ENCODE data around the gene CC2D2A.

The CC2D2A gene

GRCh38 chr4:15521442-15522039, 51.9 kb downstream of the CC2D2A start:
- DNase-seq, result no peak

- no peak for DNase-seq
Measured at GRCh38 chr4:15525080-15525479, 55.4 kb downstream of the CC2D2A start.

GRCh38 chr4:15526924-15527592, 57.4 kb downstream of the CC2D2A start:
- no peak for DNase-seq

- DNase-seq, result no peak
Measured at GRCh38 chr4:15531792-15532191, 62.1 kb downstream of the CC2D2A start.

GRCh38 chr4:15533817-15534216, 64.1 kb downstream of the CC2D2A start:
- DNase-seq, result no peak

GRCh38 chr4:15535599-15535998, 65.9 kb downstream of the CC2D2A start:
- DNase-seq, result no peak

GRCh38 chr4:15536552-15537499, 67.1 kb downstream of the CC2D2A start:
- no peak for DNase-seq

GRCh38 chr4:15541941-15542340, 72.3 kb downstream of the CC2D2A start:
- DNase-seq, result no peak

- no peak for DNase-seq
Measured at GRCh38 chr4:15542760-15543159, 73.1 kb downstream of the CC2D2A start.

- DNase-seq, result no peak
Measured at GRCh38 chr4:15543537-15544247, 74.0 kb downstream of the CC2D2A start.

- no peak for DNase-seq
Measured at GRCh38 chr4:15544248-15544729, 74.6 kb downstream of the CC2D2A start.

- DNase-seq, result no peak
Measured at GRCh38 chr4:15545371-15545770, 75.7 kb downstream of the CC2D2A start.

GRCh38 chr4:15547392-15547791, 77.7 kb downstream of the CC2D2A start:
- DNase-seq, result no peak

GRCh38 chr4:15550491-15550890, 80.8 kb downstream of the CC2D2A start:
- DNase-seq, result no peak

GRCh38 chr4:15551740-15552446, 82.2 kb downstream of the CC2D2A start:
- no peak for DNase-seq

GRCh38 chr4:15552557-15553362, 83.1 kb downstream of the CC2D2A start:
- no peak for DNase-seq

GRCh38 chr4:15556511-15557092, 86.9 kb downstream of the CC2D2A start:
- no peak for DNase-seq

GRCh38 chr4:15557786-15558550, 88.3 kb downstream of the CC2D2A start:
- no peak for DNase-seq

- DNase-seq, result no peak
Measured at GRCh38 chr4:15558561-15558960, 88.9 kb downstream of the CC2D2A start.

GRCh38 chr4:15562114-15562513, 92.4 kb downstream of the CC2D2A start:
- no peak for DNase-seq

Data from NCI-H1092 (cell line).